Esophagus squamous epithelium (tissue), 5 donors: ENCODE data around the gene LPAR5. TPM values are rescaled to one million over a fixed set of nuclear protein-coding genes. Genes with fewer than 3 reads are reported as not detected.

Experiments used
- DNase-seq: peaks from one replicate; lab custom pipeline; 2025; lab: John Stamatoyannopoulos, UW
- H3K27ac ChIP-seq, 4 donors: fragments of 200-600 bp; sonication (generic); one replicate each; pipeline ENCODE4 v1.5.1; 2016 to 2019; ENCODE audit warnings: mild to moderate bottlenecking in 1 of 4
- H3K27me3 ChIP-seq, 4 donors: fragments of 200-600 bp; sonication (generic); 1 replicate in 3 of 4; 2 replicates in 1 of 4; pipeline versions ENCODE4 v1.5.1 to v1.6.0; 2017 to 2021; ENCODE audit warnings: antibody characterized with exemption in 1 of 4
- H3K36me3 ChIP-seq, 3 donors: fragments of 200-600 bp; sonication (generic); one replicate each; pipeline ENCODE4 v1.5.1; 2016 to 2019
- H3K4me1 ChIP-seq, 3 donors: fragments of 200-600 bp; sonication (generic); one replicate each; pipeline ENCODE4 v1.5.1; 2017 to 2019
- H3K4me3 ChIP-seq, 4 donors: fragments of 200-600 bp; sonication (generic); 1 replicate in 3 of 4; 2 replicates in 1 of 4; pipeline ENCODE4 v1.5.1; 2016 to 2019; ENCODE audit warnings: mild to moderate bottlenecking in 2 of 4, moderate library complexity in 1 of 4
- H3K9me3 ChIP-seq, 3 donors: fragments of 200-600 bp; sonication (generic); one replicate each; pipeline ENCODE4 v1.5.1; 2016 to 2019
- CTCF ChIP-seq, 6 experiments: fragments of 450-650 bp in 4 of 6; fragments of 200-600 bp in 2 of 6; sonication (generic) in 2 of 6; IDR thresholded peaks; one replicate each; pipeline ENCODE4 v1.5.1; 2016 to 2019; ENCODE audit warnings: antibody characterized with exemption in 6 of 6, mild to moderate bottlenecking in 4 of 6, moderate library complexity in 4 of 6
- POLR2A ChIP-seq, 4 donors: fragments of 450-650 bp; IDR thresholded peaks; one replicate each; pipeline ENCODE4 v1.6.1; 2017; ENCODE audit warnings: antibody characterized with exemption in 4 of 4, mild to moderate bottlenecking in 4 of 4, moderate library complexity in 3 of 4
- WGBS, 2 donors: methylation state at CpG; one replicate each; pipeline ENCODE4 v1.1.5; 2018; 5-methylcytosine and 5-hydroxymethylcytosine counted together
- intact Hi-C: fragments of 100-400 bp; cut with DNase I; formaldehyde crosslinking; loops from one replicate; pipeline ENCODE4 v1.15.0; 2022
- total RNA-seq, 4 donors: library from RNA; depleted of rRNA; stranded (reverse); fragments of >200 nt; gene quantifications; one replicate each; pipeline ENCODE4 v1.1.0, GENCODE V29; 2016
- donor health status: DM: yes; HTN: yes; CAD: no.

Gene LPAR5
- total RNA-seq, 4 donors from 2014 or later, result 12.8 to 46.0 (median 17.4) TPM

GRCh38 chr12:6584293-6584692 lies 51.5 kb downstream of the LPAR5 start:
- intact Hi-C loops, result no loop called here
- DNase-seq, result no peak
- TF ChIP-seq POLR2A (IDR thresholded peaks at IDR 0.05), result no peak
- no peak for TF ChIP-seq CTCF (IDR thresholded peaks at IDR 0.05)
- Histone ChIP-seq H3K36me3 (peaks cover 52 to 100% (median 90%) of the 10 kb centered on the region in 3 donors), H3K4me3 (no peak overlapping the region), H3K4me1 (no peaks in the 10 kb centered on the region), H3K27ac (no peak overlapping the region), H3K9me3 (no peaks in the 10 kb centered on the region), H3K27me3 (no peaks in the 10 kb centered on the region)
- WGBS, 2 donors, result 78 to 79% methylated on average over 10 of the region's 10 CpGs

- Histone ChIP-seq H3K9me3 (no peaks in the 10 kb centered on the region), H3K4me1 (no peaks in the 10 kb centered on the region), H3K27ac (no peak overlapping the region), H3K4me3 (no peak overlapping the region), H3K36me3 (peaks cover 52 to 100% (median 94%) of the 10 kb centered on the region in 3 donors), H3K27me3 (no peaks in the 10 kb centered on the region)
- intact Hi-C loops, result no loop called here
- 85 to 91% methylated on average over 10 to 12 of the region's 12 CpGs for WGBS, 2 donors
- DNase-seq, result no peak
- TF ChIP-seq POLR2A (IDR thresholded peaks at IDR 0.05), result no peak
- TF ChIP-seq CTCF (IDR thresholded peaks at IDR 0.05), result no peak
Measured at GRCh38 chr12:6582959-6583358, 52.8 kb downstream of the LPAR5 start.

- DNase-seq, result no peak
- TF ChIP-seq CTCF (IDR thresholded peaks at IDR 0.05), result no peak
- no peak for TF ChIP-seq POLR2A (IDR thresholded peaks at IDR 0.05)
- Histone ChIP-seq H3K9me3 (no peaks in the 10 kb centered on the region), H3K27ac (no peak overlapping the region), H3K4me3 (no peak overlapping the region), H3K27me3 (no peaks in the 10 kb centered on the region), H3K4me1 (no peaks in the 10 kb centered on the region), H3K36me3 (peaks cover 52 to 100% (median 95%) of the 10 kb centered on the region in 3 donors)
- intact Hi-C loops, result no loop called here
- WGBS, 2 donors, result 78 to 81% methylated on average over 6 of the region's 6 CpGs
Measured at GRCh38 chr12:6582196-6582595, 53.6 kb downstream of the LPAR5 start.

GRCh38 chr12:6575648-6576047 lies 60.1 kb downstream of the LPAR5 start:
- 86 to 93% methylated on average over 8 of the region's 8 CpGs for WGBS, 2 donors
- no peak overlapping the region for H3K27ac ChIP-seq
- H3K4me1 ChIP-seq, result no peaks in the 10 kb centered on the region
- no peak for TF ChIP-seq POLR2A (IDR thresholded peaks at IDR 0.05)
- TF ChIP-seq CTCF (IDR thresholded peaks at IDR 0.05), result no peak
- no peaks in the 10 kb centered on the region for H3K27me3 ChIP-seq
- DNase-seq, result no peak
- intact Hi-C loops, result no loop called here
- H3K9me3 ChIP-seq, result no peaks in the 10 kb centered on the region
- H3K4me3 ChIP-seq, result no peak overlapping the region
- peaks cover 44 to 100% (median 71%) of the 10 kb centered on the region in 3 donors for H3K36me3 ChIP-seq

- H3K36me3 ChIP-seq, result peaks cover 49 to 100% (median 70%) of the 10 kb centered on the region in 3 donors
- no peak for DNase-seq
- no peak overlapping the region for H3K27ac ChIP-seq
- intact Hi-C loops, result no loop called here
- no peak overlapping the region for H3K4me3 ChIP-seq
- no peaks in the 10 kb centered on the region for H3K27me3 ChIP-seq
- 76 to 86% methylated on average over 4 of the region's 4 CpGs for WGBS, 2 donors
- no peaks in the 10 kb centered on the region for H3K9me3 ChIP-seq
- TF ChIP-seq POLR2A (IDR thresholded peaks at IDR 0.05), result no peak
- TF ChIP-seq CTCF (IDR thresholded peaks at IDR 0.05), result no peak
- H3K4me1 ChIP-seq, result peaks cover 0 to under 1% (median 0%) of the 10 kb centered on the region in 3 donors
Measured at GRCh38 chr12:6574576-6575295, 61.0 kb downstream of the LPAR5 start.
